ENCODE data around the gene FAM161A. TPM values are rescaled to one million over a fixed set of nuclear protein-coding genes. Genes with fewer than 3 reads are reported as not detected.

Gene FAM161A
- total RNA-seq, 1 donor from 2014 or later, result 1.9 TPM

- no peak for DNase-seq (ENCODE audit: extremely low read depth, low read depth, low spot score)
Observed at GRCh38 chr2:61786876-61787275, 67.0 kb downstream of the FAM161A start.

- no peak for DNase-seq (ENCODE audit: extremely low read depth, low read depth, low spot score)
Observed at GRCh38 chr2:61785583-61785982, 68.3 kb downstream of the FAM161A start.

DNA sequence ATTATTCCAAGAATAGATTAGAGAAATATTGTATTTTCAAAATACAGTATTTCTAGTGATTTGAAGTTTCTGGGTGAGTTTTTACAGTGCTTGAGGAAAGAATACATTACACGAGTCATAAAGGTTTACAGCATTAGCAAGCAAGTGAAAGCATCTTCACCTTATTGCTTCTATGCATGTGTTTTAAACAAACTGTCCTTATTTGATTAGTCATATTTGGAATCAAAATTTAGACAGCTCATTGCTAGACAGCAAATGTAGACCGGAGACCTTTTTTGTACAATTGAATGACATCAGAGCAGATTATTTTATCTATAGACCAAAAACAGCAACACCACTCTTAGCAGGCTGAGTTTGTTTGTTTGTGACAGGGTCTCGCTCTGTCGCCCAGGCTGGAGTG, 69.2 kb downstream of the FAM161A start:
- DNase-seq (ENCODE audit: extremely low read depth, low read depth, low spot score), result no peak

GRCh38 chr2:61775956-61776570, 77.8 kb downstream of the FAM161A start:
- DNase-seq (ENCODE audit: extremely low read depth, low read depth, low spot score), result no peak

Other genes starting within 250 kb of the FAM161A start
- gene CCT4, start 34.6 kb upstream of the FAM161A start, total RNA-seq, result 122 and 143 TPM in 2 replicates
- gene COMMD1, start 51.6 kb upstream of the FAM161A start, total RNA-seq, result 35.3 and 48.1 TPM in 2 replicates